HG03469 (cell line): ENCODE results near the gene NXF3.
"Not testable (repeated sequence)": the region's sequence is repeated elsewhere in the genome, so short reads cannot be mapped to it uniquely, and the experiment has no call there.

Experiments
- ATAC-seq: cut with Tn5 transposase; IDR thresholded peaks from one replicate; pipeline ENCODE4 v1.9.1; 2021; ENCODE audit warnings: mild to moderate bottlenecking, moderate library complexity, moderate number of reproducible peaks; ENCODE audit not compliant: unreplicated experiment

NXF3 gene

GRCh38 chrX:103052625-103053024 is 40.3 kb downstream of the NXF3 start:
- ATAC-seq = no peak

GRCh38 chrX:103051260-103051789 is 41.6 kb downstream of the NXF3 start:
- no peak for ATAC-seq

- not testable (repeated sequence) for ATAC-seq
These were observed 59.6 kb downstream of the NXF3 start for GRCh38 chrX:103033371-103033770.
